ENCODE data around the gene CCDC24. TPM values are rescaled to one million over a fixed set of nuclear protein-coding genes. Genes with fewer than 3 reads are reported as not detected.

Gene CCDC24
- 1.6 and 2.4 TPM in 2 replicates for total RNA-seq

GRCh38 chr1:43991476-43992231 is at the start of gene CCDC24:
CCDC24 (plus strand) TSS chr1:43991599; CDS start chr1:43991879, 280 bp downstream.

GRCh38 chr1:43946236-43947060 is 45.0 kb upstream of the CCDC24 start, which contains the start of gene IPO13:
IPO13 (plus strand) TSS chr1:43946950; CDS start chr1:43947601, 651 bp downstream.

GRCh38 chr1:43969746-43970466 is 21.5 kb upstream of the CCDC24 start, which contains the start of gene DPH2:
DPH2 (plus strand) TSS chr1:43970010; CDS start chr1:43970176, 166 bp downstream.

GRCh38 chr1:43974443-43975248 is 16.8 kb upstream of the CCDC24 start, which contains the start of gene ATP6V0B:
ATP6V0B (plus strand) TSS chr1:43974960; CDS start chr1:43975041, 81 bp downstream.

GRCh38 chr1:43978551-43979260 is 12.7 kb upstream of the CCDC24 start, which contains the start of gene B4GALT2:
B4GALT2 (plus strand) TSS chr1:43979210; CDS start chr1:43981161, 1,951 bp downstream.

GRCh38 chr1:44031252-44032169 is 40.1 kb downstream of the CCDC24 start, which contains the start of gene SLC6A9:
SLC6A9 (minus strand) TSS chr1:44031462; CDS start chr1:44024277, 7,185 bp downstream.

Other genes with a start within 250 kb of the CCDC24 start
- 0.09 TPM in 1 of 2 replicates, not detected in the other for gene ARTN, start 57.8 kb upstream of the CCDC24 start, total RNA-seq
- 10.4 and 15.7 TPM in 2 replicates for gene IPO13, start 44.6 kb upstream of the CCDC24 start, total RNA-seq
- gene DPH2, start 21.6 kb upstream of the CCDC24 start, total RNA-seq = 21.0 and 26.6 TPM in 2 replicates
- gene ATP6V0B, start 16.6 kb upstream of the CCDC24 start, total RNA-seq = 95.7 and 103 TPM in 2 replicates
- gene B4GALT2, start 12.4 kb upstream of the CCDC24 start, total RNA-seq = 63.8 and 64.9 TPM in 2 replicates
- gene SLC6A9, start 39.9 kb downstream of the CCDC24 start, total RNA-seq = 0.09 and 7.2 TPM in 2 replicates
- gene KLF17, start 127.2 kb downstream of the CCDC24 start, total RNA-seq = not detected in 2 replicates
- gene KLF18, start 150.0 kb downstream of the CCDC24 start, total RNA-seq = not detected in 2 replicates
- gene DMAP1, start 221.9 kb downstream of the CCDC24 start, total RNA-seq = 22.0 and 25.9 TPM in 2 replicates